PFSK-1 (cell line): ENCODE measurements around the gene LAMA4.

ENCODE experiments used
- FOXP2 ChIP-seq: optimal IDR thresholded peaks from 2 replicates; pipeline ENCODE3; 2011; ENCODE audit warnings: borderline replicate concordance, control low read depth, inconsistent platforms; ENCODE audit not compliant: insufficient read depth; ENCODE audit errors: extremely low read length, extremely low read depth
- POLR2AphosphoS5 ChIP-seq: IDR thresholded peaks from 2 replicates; pipeline ENCODE4 v1.6.1; 2012; ENCODE audit warnings: low read depth, mild to moderate bottlenecking, control low read depth, low read length, moderate library complexity
- REST ChIP-seq, 2 experiments: IDR thresholded peaks; 2 replicates each; pipeline versions ENCODE4 v1.6.1 to v1.8.0; 2011 to 2012; ENCODE audit warnings: low read depth in 2 of 2, low read length in 2 of 2, control low read depth in 1 of 2, inconsistent platforms in 1 of 2, mild to moderate bottlenecking in 1 of 2, moderate library complexity in 1 of 2; ENCODE audit not compliant: insufficient read depth in 1 of 2
- SIN3A ChIP-seq: IDR thresholded peaks from 2 replicates; pipeline ENCODE4 v1.6.1; 2012; ENCODE audit warnings: mild to moderate bottlenecking, low read length, moderate library complexity, borderline replicate concordance; ENCODE audit not compliant: insufficient read depth
- TAF1 ChIP-seq: IDR thresholded peaks from 2 replicates; pipeline ENCODE4 v1.6.1; 2012; ENCODE audit warnings: low read length, control low read depth, borderline replicate concordance; ENCODE audit not compliant: insufficient read depth

GRCh38 chr6:112117554-112117953 is 136.8 kb downstream of the LAMA4 start:
- TF ChIP-seq TAF1 (no peak), POLR2AphosphoS5 (no peak), REST (IDR thresholded peaks at IDR 0.05; ENCODE audit: insufficient read depth in 1 of 2, low read depth in 2 of 2, low read length in 2 of 2) (no peak), SIN3A (no peak), FOXP2 (no peak)
